GM18867 (cell line): ENCODE measurements around the gene LIN7A.
"Not testable (repeated sequence)": the region's sequence is repeated elsewhere in the genome, so short reads cannot be mapped to it uniquely, and the experiment has no call there.

Source experiments
- ATAC-seq: cut with Tn5 transposase; IDR thresholded peaks from one replicate; pipeline ENCODE4 v1.9.1; 2021; ENCODE audit warnings: mild to moderate bottlenecking, moderate library complexity; ENCODE audit not compliant: unreplicated experiment

Gene LIN7A

GRCh38 chr12:80924437-80924836, 13.3 kb downstream of the LIN7A start:
- ATAC-seq, result no peak

- no peak for ATAC-seq
Observed at GRCh38 chr12:80920006-80920405, 17.7 kb downstream of the LIN7A start.

DNA sequence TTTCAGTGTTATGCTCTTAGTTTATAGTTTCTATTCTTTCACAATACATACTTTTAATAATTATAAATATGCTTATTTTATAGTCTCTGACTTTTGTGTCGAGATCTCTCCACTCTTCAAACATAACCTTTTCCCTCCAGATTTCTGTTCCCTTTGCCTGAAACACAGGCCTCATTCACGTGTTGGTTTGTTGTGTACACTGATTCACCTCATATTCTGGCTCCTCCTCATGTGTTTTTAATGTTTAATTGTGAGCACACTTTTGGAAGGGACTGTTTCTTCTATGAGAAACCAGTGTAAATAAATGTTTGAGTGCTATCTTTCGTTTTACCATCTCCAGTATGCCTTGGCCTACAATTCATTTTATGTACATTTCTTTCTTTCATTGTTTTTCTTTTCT, 20.1 kb downstream of the LIN7A start:
- ATAC-seq, result no peak

- no peak for ATAC-seq
Observed at GRCh38 chr12:80912901-80913770, 24.6 kb downstream of the LIN7A start.

- ATAC-seq, result no peak
Observed at GRCh38 chr12:80909370-80909769, 28.4 kb downstream of the LIN7A start.

GRCh38 chr12:80902711-80903110, 35.0 kb downstream of the LIN7A start:
- no peak for ATAC-seq

GRCh38 chr12:80901661-80902060, 36.1 kb downstream of the LIN7A start:
- ATAC-seq, result no peak

GRCh38 chr12:80895240-80895639, 42.5 kb downstream of the LIN7A start:
- ATAC-seq, result no peak

DNA sequence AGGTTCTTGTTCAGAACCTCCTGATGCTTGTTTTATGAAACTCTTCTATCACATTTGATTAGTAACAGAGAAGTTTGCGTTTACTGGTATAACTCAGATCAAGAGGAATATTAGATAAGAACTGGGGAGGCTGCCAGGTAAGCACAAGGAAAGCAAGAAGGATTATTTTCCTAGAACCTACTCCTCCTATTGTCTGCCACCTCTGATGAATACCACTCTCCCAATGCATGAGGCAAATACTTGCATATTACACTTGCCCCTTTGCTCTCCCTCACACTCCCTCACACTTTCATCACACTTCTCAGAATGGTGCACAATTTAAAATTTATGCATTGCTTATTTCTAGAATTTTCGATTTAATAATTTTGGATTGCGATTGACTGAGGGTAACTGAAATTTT, 43.6 kb downstream of the LIN7A start:
- ATAC-seq, result no peak

DNA sequence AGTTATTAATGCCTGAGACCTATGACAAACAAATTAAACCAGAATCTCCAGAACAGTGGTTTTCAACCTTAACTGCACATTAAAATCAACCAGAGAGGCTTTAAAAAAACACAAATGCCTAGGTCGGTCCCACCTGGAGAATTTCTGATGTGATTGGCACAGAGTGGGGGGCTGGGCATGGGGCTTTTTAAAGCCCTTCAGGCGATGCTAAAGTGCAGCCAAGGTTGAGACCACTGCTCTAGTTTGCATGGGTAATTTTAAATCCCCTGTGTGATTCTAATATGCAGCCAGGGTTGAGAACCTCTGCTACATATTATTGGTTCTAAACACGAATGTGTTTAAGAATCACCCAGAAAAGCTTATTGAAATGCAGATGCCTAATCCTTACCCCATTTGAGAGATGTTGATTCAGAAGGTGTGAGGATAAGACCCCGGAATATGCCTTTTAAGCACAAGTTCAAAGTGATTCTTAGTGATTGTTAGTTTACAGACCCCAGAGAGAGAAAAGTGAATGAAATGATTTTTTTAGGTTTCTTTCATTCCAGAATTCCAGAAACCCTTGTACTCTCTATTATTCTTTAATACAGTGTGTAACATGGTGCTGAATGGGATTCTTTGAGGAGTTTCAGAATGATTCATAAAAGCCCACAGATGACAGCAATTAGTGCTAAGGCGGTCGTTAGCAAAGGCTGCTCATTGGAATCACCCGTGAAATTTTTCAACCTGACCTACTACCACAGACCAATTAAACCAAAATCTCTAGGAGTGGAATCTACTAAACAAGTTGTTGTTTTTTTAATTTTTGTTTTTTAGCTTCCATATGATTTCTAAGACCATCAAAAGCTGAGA, 44.9 kb downstream of the LIN7A start:
- ATAC-seq, result peak; percentile 73

DNA sequence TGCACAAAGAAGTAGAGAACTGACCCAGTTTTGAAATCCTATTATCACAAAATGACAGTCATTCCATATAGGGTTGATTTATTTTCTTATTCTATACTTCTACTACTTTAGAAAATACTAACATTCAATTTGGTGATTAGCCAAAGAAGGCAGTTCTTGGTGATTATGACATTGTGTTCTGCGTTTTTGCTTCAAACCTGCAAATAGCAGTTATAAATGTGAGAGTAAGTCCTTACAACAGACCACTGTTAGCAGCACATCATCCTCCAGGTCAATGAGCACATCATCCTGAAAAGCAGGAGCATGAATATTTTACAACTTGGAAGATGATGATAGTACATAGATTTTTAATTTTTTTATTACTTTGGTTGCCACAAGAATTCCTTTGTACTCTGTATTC, 53.1 kb downstream of the LIN7A start:
- no peak for ATAC-seq

GRCh38 chr12:80881106-80881505, 56.6 kb downstream of the LIN7A start:
- no peak for ATAC-seq

GRCh38 chr12:80878452-80878851, 59.3 kb downstream of the LIN7A start:
- ATAC-seq, result not testable (repeated sequence)

- ATAC-seq, result no peak
Observed at GRCh38 chr12:80877721-80878265, 59.9 kb downstream of the LIN7A start.

- no peak for ATAC-seq
Observed at GRCh38 chr12:80872053-80872452, 65.7 kb downstream of the LIN7A start.

DNA sequence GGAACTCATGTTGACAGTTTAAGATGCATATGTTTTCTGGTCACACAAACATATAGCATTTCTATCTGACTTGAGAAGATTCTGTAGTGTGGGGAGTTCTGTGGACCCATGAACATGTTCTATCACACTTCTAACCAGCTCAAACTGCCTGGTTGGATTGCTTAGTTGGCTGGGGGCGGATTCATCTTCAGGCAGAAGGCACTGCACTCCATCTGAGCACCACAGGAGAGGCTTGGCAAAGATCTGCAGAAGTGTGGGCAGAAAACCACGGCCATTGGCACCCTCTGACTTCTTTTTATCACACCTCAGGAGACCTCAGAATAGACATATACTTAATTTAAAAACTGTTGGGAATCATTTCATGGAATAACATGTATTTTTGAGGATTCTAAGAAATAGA, 68.5 kb downstream of the LIN7A start:
- no peak for ATAC-seq

DNA sequence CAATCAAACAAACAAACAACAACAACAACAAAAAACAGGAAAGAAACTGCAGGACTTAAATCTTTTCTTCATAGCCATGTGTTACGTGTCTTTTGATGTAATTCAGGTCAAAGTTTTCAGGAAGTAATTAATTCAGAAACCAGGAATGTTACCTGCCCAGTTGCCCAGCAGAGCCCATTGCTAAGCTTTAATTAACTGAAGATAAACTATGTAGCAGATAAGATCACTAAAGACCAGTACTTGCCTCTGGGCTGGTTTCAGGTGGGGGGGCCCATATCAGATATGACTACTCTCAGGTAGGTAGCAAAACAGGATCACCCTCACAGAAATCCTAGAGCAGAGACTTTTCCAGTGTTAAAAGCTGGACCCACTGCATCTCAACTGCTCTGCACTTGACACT, 69.2 kb downstream of the LIN7A start:
- ATAC-seq, result no peak

GRCh38 chr12:80867941-80868340, 69.8 kb downstream of the LIN7A start:
- no peak for ATAC-seq

DNA sequence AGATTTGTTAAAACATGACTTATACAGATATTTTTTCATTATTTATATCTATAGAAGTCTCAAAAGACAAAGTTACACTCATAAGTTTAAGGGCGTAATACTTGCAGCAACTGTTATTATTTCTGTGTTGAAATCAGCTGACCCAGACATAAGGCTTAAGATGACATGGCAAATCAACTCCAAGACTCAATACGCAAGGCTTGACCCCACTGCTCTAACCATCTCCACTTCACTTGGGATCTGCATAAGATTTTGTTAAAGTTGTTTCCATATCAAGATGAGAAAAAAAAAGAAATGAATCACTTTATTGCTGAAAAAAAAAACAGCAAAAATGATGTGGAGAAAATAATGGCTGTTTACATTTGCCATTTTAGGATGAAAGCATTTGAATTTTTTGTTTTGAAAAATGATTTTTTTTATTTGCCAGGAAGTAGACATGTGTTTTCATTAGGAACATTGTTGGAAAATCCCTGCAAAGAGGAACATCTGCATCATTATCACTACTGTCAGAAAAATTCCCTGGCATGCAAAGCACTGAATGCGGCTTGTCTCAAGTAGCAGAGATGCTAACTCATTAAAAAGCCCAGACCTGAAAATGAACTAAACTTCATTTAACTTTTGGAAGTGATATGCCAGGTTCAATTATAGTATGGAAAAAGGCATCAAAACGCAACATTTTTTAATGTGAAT, 73.5 kb downstream of the LIN7A start:
- ATAC-seq, result no peak

- no peak for ATAC-seq
Observed at GRCh38 chr12:80862531-80862930, 75.2 kb downstream of the LIN7A start.
